GM19467 (cell line): ENCODE measurements around the gene KIAA0040.
A peak's percentile ranks its signal among the peaks of the same experiment; 100 is the strongest.

Source experiments
- ATAC-seq: cut with Tn5 transposase; IDR thresholded peaks from one replicate; pipeline ENCODE4 v1.9.1; 2021; ENCODE audit warnings: mild to moderate bottlenecking, moderate library complexity; ENCODE audit not compliant: unreplicated experiment

The KIAA0040 gene

DNA sequence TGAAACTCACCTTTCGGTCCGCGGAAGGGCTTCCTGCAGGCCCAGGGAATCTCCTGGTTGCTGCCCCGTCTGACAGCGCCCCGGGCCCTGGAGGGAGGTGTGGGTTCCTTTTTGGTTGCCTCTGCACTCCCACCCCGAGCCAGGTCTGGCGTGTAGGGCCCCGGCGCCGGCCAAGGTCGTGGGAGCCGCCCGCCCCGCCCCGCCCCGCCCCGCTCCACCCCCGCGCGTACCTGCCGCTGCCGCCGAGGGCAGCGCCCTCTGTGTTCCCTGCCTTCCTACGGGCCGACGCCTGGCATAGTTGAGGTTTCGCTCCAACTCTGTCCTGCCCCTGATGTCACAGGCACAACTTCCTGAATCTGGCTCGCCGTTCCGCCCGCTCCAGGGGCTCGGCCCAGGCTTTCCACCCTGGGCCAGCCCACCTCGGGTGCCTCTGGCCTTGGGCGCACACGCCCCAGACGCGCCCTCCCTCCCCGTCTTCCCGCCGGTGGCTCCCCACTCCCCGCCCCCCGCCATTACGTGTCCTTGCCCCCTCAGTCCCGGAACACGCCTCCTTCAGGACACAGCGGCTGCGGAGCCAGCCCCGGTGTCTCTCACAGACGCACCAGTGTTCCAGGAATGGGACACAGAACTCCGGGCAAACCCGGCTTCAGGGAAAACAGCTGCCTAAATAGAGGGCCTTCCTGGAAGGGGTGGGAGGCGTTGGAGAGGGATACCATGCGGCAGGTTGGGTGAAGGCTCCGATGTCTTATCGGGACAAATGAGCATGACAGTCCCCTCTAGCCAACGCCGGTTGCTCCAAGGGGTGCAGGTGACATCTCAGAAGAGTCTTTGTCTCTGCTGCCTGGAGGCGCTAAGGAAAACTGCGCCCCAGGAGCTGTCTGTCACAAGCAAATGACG lies at the start of gene KIAA0040:
TSS of gene KIAA0040 (minus strand) at position 147 of the 897 bp plus-strand sequence. CDS start 31,763 bp downstream, outside the sequence.
- peak; percentile 38 for ATAC-seq

- ATAC-seq = peak; percentile 74
Observed at GRCh38 chr1:175237389-175237788, 44.8 kb upstream of the KIAA0040 start.

DNA sequence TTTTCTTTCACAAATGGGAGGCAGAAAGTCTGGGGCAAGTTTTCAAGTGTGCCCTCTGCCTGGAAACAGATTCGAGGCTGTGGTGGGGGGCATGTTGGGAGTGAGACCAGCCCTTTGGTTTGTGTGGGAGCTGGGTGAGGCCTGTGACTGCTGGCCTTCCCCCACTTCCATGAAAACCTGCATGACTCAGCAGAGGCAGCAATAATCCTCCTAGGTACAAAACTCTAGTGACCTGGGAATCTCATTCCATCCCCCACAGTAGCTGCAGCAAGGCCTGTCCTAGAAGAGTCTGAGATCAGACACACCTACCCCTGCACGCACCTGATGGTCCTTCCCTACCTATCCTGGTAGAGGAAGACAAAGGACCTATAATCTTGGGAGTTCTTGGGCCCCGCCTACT lies 42.1 kb upstream of the KIAA0040 start:
- ATAC-seq = no peak

- ATAC-seq = no peak
Observed at GRCh38 chr1:175232335-175232734, 39.8 kb upstream of the KIAA0040 start.

DNA sequence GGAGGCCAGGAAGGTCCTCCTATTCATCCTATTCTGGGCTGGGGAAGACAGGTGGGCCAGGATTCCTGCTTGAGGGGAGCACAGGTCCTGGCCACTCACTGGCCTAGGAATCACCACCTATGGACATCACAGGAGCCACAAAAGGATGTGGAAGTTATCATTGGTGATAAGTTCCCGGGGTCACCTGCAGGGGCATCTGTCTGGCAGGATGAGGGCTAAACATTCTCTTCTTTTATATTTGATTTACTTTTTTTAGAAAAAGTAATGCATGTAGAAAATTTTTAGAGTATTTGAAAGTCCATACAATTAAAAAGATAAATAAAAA lies 33.2 kb upstream of the KIAA0040 start:
- peak; percentile 33 for ATAC-seq

DNA sequence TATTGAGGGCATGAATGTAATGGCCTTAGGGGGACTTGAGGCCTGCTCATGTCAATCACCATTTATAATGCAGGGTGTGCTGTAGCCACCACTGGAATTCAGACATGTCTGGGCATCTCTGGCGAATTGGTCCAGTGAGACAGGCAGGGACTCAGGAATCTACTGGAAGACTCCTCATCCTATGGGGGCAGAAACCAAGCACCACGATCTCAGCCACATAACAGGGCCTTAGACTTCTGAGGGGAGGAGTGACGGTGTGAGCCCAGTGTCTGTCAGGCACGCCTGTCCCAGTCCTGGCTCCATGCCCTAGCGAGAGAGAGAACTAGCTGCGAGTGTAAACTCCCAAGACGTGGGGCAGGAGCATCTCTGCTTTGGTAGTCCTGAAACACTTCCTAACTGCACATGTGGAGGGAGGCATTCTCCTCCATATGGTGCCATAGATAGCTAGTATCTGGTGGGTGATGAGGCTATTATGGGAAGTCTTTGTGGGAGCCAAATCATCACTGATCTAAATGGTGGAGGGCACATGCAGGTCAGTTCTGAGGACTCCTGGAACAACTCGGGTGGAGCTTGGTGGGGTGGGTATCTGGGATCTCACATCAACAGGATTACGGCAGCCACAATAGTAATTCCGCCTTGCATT lies 29.8 kb upstream of the KIAA0040 start:
- ATAC-seq = no peak

- ATAC-seq = no peak
Observed at GRCh38 chr1:175221557-175222175, 29.1 kb upstream of the KIAA0040 start.

DNA sequence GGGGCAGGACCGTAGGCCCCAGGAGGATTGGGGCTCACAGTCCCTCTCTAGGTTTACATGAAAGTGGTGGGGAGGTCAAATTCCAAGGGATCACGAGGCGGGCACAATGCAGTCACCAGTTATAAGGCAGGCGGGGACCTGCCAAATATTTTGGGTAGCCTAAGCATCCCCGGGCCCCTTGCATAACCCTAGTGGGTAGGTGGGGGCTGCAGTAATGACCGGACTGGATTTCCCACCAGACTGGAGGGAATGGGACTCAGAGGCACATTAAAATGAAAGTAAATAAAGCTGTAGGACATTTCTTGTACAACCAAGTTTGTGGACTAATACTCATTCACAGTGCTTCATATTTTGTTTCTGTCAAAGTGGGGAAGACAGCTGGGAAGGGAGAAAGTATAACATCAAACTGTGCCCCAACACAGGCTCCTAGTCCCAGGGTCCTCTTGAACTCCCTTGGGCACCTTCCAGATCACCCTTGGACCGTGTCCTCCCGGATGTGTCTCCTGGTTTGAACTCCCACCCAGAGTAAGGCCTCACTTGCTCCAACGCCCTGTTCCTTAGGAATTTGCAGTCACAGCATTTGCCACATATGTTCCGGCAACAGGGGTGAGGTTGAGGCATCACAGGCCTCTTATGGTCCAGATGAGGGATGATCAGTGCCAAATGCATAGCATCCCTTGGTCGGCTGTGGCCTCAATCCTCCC lies 28.4 kb upstream of the KIAA0040 start:
- no peak for ATAC-seq

DNA sequence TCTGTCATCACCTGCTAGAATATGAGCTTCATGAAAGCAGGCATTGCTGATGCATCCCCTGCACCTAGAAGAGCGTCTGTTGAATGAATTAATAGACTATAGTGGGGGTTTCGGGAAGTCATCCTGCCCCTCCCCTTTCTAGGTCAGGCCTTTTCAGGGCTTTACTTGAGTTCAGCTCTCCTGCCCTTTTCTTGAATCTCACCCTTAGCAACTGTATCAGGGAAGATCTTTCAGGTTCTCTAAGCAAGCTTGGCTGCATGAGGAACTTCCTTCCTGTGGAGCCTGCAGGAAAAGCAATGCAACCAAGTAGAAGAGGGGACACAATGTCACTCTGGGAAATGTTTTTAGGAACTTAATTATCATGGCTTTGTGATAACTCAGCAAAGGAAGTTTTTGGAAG lies 27.2 kb upstream of the KIAA0040 start:
- no peak for ATAC-seq

- ATAC-seq = no peak
Observed at GRCh38 chr1:175218786-175219434, 26.3 kb upstream of the KIAA0040 start.

- ATAC-seq = no peak
Observed at GRCh38 chr1:175217721-175218531, 25.4 kb upstream of the KIAA0040 start.

GRCh38 chr1:175216444-175216843 lies 23.9 kb upstream of the KIAA0040 start:
- no peak for ATAC-seq

DNA sequence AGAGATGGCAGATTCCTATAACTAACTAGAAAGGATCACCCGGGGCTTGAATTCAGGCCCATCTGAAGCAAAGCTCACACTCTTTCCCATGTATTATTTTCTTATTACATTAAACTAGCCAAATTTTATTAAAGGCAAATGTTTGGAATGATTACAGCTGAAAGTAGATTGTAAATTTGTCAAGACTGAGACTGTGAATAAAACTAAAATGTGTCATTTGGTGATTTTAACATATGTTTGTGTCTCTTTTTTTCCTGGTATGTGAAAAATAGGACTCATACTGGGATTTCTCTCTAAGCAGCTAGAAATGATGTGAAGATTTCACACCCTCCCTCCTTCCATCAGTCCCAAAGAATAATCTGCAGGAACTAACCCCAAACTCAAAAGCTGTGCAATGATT lies 19.1 kb upstream of the KIAA0040 start:
- ATAC-seq = no peak

GRCh38 chr1:175210744-175211143 lies 18.2 kb upstream of the KIAA0040 start:
- ATAC-seq = no peak

- no peak for ATAC-seq
Observed at GRCh38 chr1:175209493-175209921, 16.9 kb upstream of the KIAA0040 start.

DNA sequence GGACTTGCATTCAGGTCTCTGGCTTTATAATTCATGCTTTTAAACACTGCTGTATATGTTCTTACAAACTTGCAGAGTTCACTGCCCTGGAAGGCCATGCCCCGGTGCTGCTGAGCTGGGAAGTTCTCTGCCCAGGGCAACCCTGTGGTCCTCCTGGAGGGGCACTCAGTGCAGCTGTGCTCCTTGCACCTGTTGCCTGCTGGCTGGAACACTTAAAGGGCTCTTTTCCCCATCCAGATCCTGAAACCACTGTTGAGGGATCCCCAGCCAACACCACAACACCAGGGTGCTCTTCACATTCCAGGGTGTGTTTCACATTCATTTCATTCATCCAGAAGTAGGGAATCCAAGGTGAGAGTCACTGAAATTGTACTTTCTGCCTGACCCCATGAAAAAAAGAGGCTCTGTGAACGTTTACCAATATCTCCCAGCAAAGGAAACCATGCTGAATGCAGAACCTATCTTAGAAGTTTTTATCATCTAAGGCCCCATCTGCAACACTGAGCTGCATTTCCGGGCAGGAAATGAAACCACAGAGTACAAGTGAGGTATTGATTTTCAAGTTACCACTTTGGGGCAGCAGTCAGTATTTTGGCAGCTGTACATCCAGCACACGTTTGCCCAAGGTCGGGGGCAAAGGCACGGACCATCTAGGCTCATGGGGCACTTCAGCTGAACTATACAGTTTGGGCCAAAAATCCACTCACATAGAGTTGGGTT lies 16.4 kb upstream of the KIAA0040 start:
- ATAC-seq = peak; percentile 78

- ATAC-seq = no peak
Observed at GRCh38 chr1:175207971-175208370, 15.4 kb upstream of the KIAA0040 start.

- no peak for ATAC-seq
Observed at GRCh38 chr1:175206687-175207086, 14.1 kb upstream of the KIAA0040 start.

- peak; percentile 78 for ATAC-seq
Observed at GRCh38 chr1:175204330-175204729, 11.8 kb upstream of the KIAA0040 start.
